GM23338 (cell line): Measurements from ENCODE around the gene ZNF805. TPM values are rescaled to one million over a fixed set of nuclear protein-coding genes. Genes with fewer than 3 reads are reported as not detected.
"Not testable (repeated sequence)": the region's sequence is repeated elsewhere in the genome, so short reads cannot be mapped to it uniquely, and the experiment has no call there.

Source experiments
- ATAC-seq: fragments of 200-7000 bp; cut with Tn5 transposase; 3 replicates; pipeline ENCODE4 v1.9.1; 2020
- DNase-seq: peaks from one replicate; pipeline ENCODE4 v3.0.0-alpha.2; 2015; ENCODE audit warnings: low spot score
- H2AFZ ChIP-seq: fragments of 200-600 bp; sonication (generic); 2 replicates; pipeline ENCODE4 v1.8.0; 2016; ENCODE audit warnings: antibody characterized with exemption, mild to moderate bottlenecking, moderate library complexity
- H3F3A ChIP-seq: fragments of 200-600 bp; sonication (generic); replicated peaks from 2 replicates; pipeline ENCODE4 v1.8.0; 2017; ENCODE audit warnings: antibody characterized with exemption, mixed run types, low read depth
- H3K27ac ChIP-seq: fragments of 200-600 bp; sonication (generic); 2 replicates; pipeline ENCODE4 v1.6.1; 2016; ENCODE audit warnings: low read depth
- H3K27me3 ChIP-seq: fragments of 200-600 bp; sonication (generic); 2 replicates; pipeline ENCODE4 v1.8.0; 2016; ENCODE audit warnings: mild to moderate bottlenecking, mixed run types, moderate library complexity; ENCODE audit not compliant: insufficient read depth
- H3K36me3 ChIP-seq: fragments of 200-600 bp; sonication (generic); 2 replicates; pipeline ENCODE4 v1.8.0; 2016; ENCODE audit warnings: mild to moderate bottlenecking; ENCODE audit not compliant: insufficient read depth
- H3K4me1 ChIP-seq: fragments of 200-600 bp; sonication (generic); 2 replicates; pipeline ENCODE4 v1.8.0; 2016; ENCODE audit warnings: mild to moderate bottlenecking, moderate library complexity; ENCODE audit not compliant: insufficient read depth
- H3K4me2 ChIP-seq: fragments of 200-600 bp; sonication (generic); 2 replicates; pipeline ENCODE4 v1.7.1; 2017; ENCODE audit warnings: mixed run types
- H3K4me3 ChIP-seq: fragments of 200-600 bp; sonication (generic); 2 replicates; pipeline ENCODE4 v1.6.1; 2016; ENCODE audit warnings: mixed run types
- H3K79me2 ChIP-seq: fragments of 200-600 bp; sonication (generic); replicated peaks from 2 replicates; pipeline ENCODE4 v1.8.0; 2017; ENCODE audit warnings: mild to moderate bottlenecking; ENCODE audit not compliant: insufficient read depth
- H3K9me2 ChIP-seq: fragments of 200-600 bp; sonication (generic); 2 replicates; pipeline ENCODE4 v1.8.0; 2017; ENCODE audit not compliant: insufficient read depth
- H4K20me1 ChIP-seq: fragments of 200-600 bp; sonication (generic); replicated peaks from 2 replicates; pipeline ENCODE4 v1.8.0; 2017; ENCODE audit warnings: mild to moderate bottlenecking; ENCODE audit not compliant: insufficient read depth
- H3K27ac Mint-ChIP-seq: 2 replicates; pipeline ENCODE4 v1.8.0; 2020; ENCODE audit warnings: inconsistent platforms, mild to moderate bottlenecking, moderate library complexity, mixed read lengths
- H3K27me3 Mint-ChIP-seq: 3 replicates; pipeline ENCODE4 v1.8.0; 2022; ENCODE audit warnings: low read depth, mild to moderate bottlenecking, moderate library complexity, mixed read lengths, inconsistent platforms; ENCODE audit not compliant: insufficient read depth, poor library complexity
- H3K36me3 Mint-ChIP-seq: 3 replicates; pipeline ENCODE4 v1.8.0; 2021; ENCODE audit warnings: low read depth, mild to moderate bottlenecking, inconsistent platforms, moderate library complexity, mixed read lengths
- H3K4me1 Mint-ChIP-seq: 3 replicates; pipeline ENCODE4 v1.8.0; 2020; ENCODE audit warnings: mild to moderate bottlenecking, inconsistent platforms, mixed read lengths
- H3K4me3 Mint-ChIP-seq: 3 replicates; pipeline ENCODE4 v1.8.0; 2021; ENCODE audit warnings: moderate library complexity, mild to moderate bottlenecking, inconsistent platforms, mixed read lengths
- H3K9me3 Mint-ChIP-seq: 3 replicates; pipeline ENCODE4 v1.8.0; 2020; ENCODE audit warnings: moderate library complexity, mild to moderate bottlenecking, inconsistent platforms, mixed read lengths
- CREB1 ChIP-seq: fragments of 250-450 bp; sonication (Bioruptor Pico); IDR thresholded peaks from 2 replicates; pipeline ENCODE4 v1.5.0; 2020; ENCODE audit warnings: low read depth, mild to moderate bottlenecking, moderate library complexity
- EZH2 ChIP-seq: fragments of 200-600 bp; sonication (generic); IDR thresholded peaks from one replicate; pipeline ENCODE4 v1.8.0; 2017; ENCODE audit warnings: antibody characterized with exemption, mild to moderate bottlenecking, low read depth; ENCODE audit not compliant: unreplicated experiment
- EZH2phosphoT487 ChIP-seq: fragments of 200-600 bp; sonication (generic); IDR thresholded peaks from one replicate; pipeline ENCODE4 v1.8.1; 2018; ENCODE audit warnings: antibody characterized with exemption; ENCODE audit not compliant: unreplicated experiment
- JUNB ChIP-seq: IDR thresholded peaks from one replicate; pipeline ENCODE4 v1.6.1; 2016; ENCODE audit warnings: antibody characterized with exemption; ENCODE audit not compliant: unreplicated experiment
- NANOG ChIP-seq: IDR thresholded peaks from 2 replicates; pipeline ENCODE4 v1.6.1; 2016; ENCODE audit warnings: antibody characterized with exemption, borderline replicate concordance
- POLR2AphosphoS5 ChIP-seq: IDR thresholded peaks from 2 replicates; pipeline ENCODE4 v1.6.1; 2016; ENCODE audit warnings: antibody characterized with exemption, low read depth
- STAT1 ChIP-seq: IDR thresholded peaks from one replicate; pipeline ENCODE4 v1.6.1; 2016; ENCODE audit warnings: antibody characterized with exemption; ENCODE audit not compliant: unreplicated experiment
- ZNF114 ChIP-seq: fragments of 250-450 bp; sonication (Bioruptor Pico); IDR thresholded peaks from 2 replicates; pipeline ENCODE4 v1.5.0; 2020; ENCODE audit warnings: mild to moderate bottlenecking, moderate library complexity
- ZNF331 ChIP-seq: fragments of 250-450 bp; sonication (Bioruptor Pico); IDR thresholded peaks from 2 replicates; pipeline ENCODE4 v1.5.0; 2020; ENCODE audit warnings: low read depth, mild to moderate bottlenecking, moderate library complexity
- polyA plus RNA-seq: library from polyadenylated mRNA; unstranded; fragments of >200 nt; fragmentation: Nextera tagmentation; extraction: Ambion mirVana; gene quantifications from 2 replicates; pipeline ENCODE4 v1.2.1, GENCODE V29; 2016
- total RNA-seq: library from RNA; depleted of rRNA; stranded (reverse); fragments of >200 nt; shearing (Covaris generic); gene quantifications from 2 replicates; pipeline ENCODE4 v1.2.3, GENCODE V29; 2014
- TF ChIP-seq, protein P1 (sequence below): IDR thresholded peaks from one replicate; pipeline ENCODE4 v1.6.1; 2018; ENCODE audit warnings: antibody characterized with exemption; ENCODE audit not compliant: unreplicated experiment
- TF ChIP-seq, protein P2 (sequence below), 2 experiments: fragments of 200-600 bp in 1 of 2; sonication (generic) in 1 of 2; conservative IDR thresholded peaks; 2 replicates each; pipeline versions ENCODE4 v1.5.1 to v1.6.1; 2016 to 2017; ENCODE audit warnings: antibody characterized with exemption in 2 of 2, low read depth in 2 of 2, mild to moderate bottlenecking in 2 of 2, moderate library complexity in 1 of 2
- TF ChIP-seq, protein P3 (sequence below): fragments of 250-450 bp; sonication (Bioruptor Pico); IDR thresholded peaks from 2 replicates; pipeline ENCODE4 v1.5.0; 2020; ENCODE audit warnings: mild to moderate bottlenecking, moderate library complexity

Gene ZNF805
- total and polyA plus RNA-seq, 2 experiments from 2014 or later, result 1.7 to 19.0 TPM

DNA sequence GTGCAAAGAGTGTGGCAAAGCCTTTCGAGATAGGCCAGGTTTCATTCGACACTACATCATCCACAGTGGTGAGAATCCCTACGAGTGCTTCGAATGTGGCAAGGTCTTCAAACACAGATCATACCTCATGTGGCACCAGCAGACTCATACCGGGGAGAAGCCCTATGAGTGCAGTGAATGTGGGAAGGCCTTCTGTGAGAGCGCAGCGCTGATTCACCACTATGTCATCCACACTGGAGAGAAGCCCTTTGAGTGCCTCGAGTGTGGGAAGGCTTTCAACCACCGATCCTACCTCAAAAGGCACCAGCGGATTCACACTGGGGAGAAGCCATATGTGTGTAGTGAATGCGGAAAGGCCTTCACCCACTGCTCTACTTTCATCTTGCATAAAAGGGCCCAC lies 13.3 kb downstream of the ZNF805 start:
- H4K20me1 ChIP-seq, H3K9me2 ChIP-seq, H3K79me2 ChIP-seq, H3K4me1 ChIP-seq, H3K27ac Mint-ChIP-seq, H3K27ac ChIP-seq, DNase-seq, H3K4me2 ChIP-seq, H3K4me3 Mint-ChIP-seq, H3F3A ChIP-seq, H2AFZ ChIP-seq, H3K4me1 Mint-ChIP-seq, H3K9me3 Mint-ChIP-seq, H3K27me3 Mint-ChIP-seq, ATAC-seq, H3K27me3 ChIP-seq, H3K4me3 ChIP-seq: not testable (repeated sequence)
- H3K36me3 ChIP-seq, result peaks cover 18% of the 10 kb centered on the region
- H3K36me3 Mint-ChIP-seq, result peaks cover 26% of the 10 kb centered on the region

DNA sequence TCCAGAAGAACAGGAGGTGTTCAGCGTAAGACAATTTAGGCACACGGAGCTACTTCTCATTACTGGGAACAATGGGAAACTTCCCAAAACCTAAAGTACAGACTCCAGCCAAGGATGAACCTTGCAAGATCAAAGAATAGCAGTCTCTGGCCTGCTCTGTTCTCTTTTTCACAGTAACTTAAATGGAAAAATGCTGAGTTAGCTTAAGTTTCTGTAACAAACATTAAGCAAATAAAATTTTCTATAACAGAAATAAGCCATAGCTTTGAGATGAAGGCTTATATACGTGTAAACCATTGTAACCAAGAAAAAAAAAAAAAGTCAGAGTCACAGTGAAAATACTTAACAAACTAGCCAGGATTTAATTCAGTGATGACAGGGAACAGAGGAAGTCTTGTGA lies 21.6 kb downstream of the ZNF805 start:
- Mint-ChIP-seq H3K9me3 (no peaks in the 10 kb centered on the region), H3K4me1 (peaks cover 15% of the 10 kb centered on the region), H3K36me3 (no peaks in the 10 kb centered on the region), H3K27me3 (no peaks in the 10 kb centered on the region), H3K27ac (no peak overlapping the region), H3K4me3 (no peak overlapping the region)
- Histone ChIP-seq H3K27me3 (no peaks in the 10 kb centered on the region), H3K4me1 (peaks cover 10% of the 10 kb centered on the region; the same call in 1 of the 2 replicates), H3K36me3 (no peaks in the 10 kb centered on the region), H4K20me1 (no peaks in the 10 kb centered on the region; the same call in 1 of the 2 replicates), H3F3A (no peaks in the 10 kb centered on the region), H2AFZ (no peak overlapping the region), H3K9me2 (no peaks in the 10 kb centered on the region), H3K27ac (no peak overlapping the region), H3K4me2 (no peak overlapping the region), H3K4me3 (no peak overlapping the region), H3K79me2 (no peaks in the 10 kb centered on the region)
- no peak for ATAC-seq
- no peak for DNase-seq
- TF ChIP-seq ZNF114 (no peak), POLR2AphosphoS5 (no peak), JUNB (no peak), EZH2phosphoT487 (no peak), EZH2 (no peak), STAT1 (no peak), ZNF331 (CRISPR knock-in tag) (no peak), NANOG (no peak), CREB1 (CRISPR knock-in tag) (no peak)
- TF ChIP-seq, protein P1, sequence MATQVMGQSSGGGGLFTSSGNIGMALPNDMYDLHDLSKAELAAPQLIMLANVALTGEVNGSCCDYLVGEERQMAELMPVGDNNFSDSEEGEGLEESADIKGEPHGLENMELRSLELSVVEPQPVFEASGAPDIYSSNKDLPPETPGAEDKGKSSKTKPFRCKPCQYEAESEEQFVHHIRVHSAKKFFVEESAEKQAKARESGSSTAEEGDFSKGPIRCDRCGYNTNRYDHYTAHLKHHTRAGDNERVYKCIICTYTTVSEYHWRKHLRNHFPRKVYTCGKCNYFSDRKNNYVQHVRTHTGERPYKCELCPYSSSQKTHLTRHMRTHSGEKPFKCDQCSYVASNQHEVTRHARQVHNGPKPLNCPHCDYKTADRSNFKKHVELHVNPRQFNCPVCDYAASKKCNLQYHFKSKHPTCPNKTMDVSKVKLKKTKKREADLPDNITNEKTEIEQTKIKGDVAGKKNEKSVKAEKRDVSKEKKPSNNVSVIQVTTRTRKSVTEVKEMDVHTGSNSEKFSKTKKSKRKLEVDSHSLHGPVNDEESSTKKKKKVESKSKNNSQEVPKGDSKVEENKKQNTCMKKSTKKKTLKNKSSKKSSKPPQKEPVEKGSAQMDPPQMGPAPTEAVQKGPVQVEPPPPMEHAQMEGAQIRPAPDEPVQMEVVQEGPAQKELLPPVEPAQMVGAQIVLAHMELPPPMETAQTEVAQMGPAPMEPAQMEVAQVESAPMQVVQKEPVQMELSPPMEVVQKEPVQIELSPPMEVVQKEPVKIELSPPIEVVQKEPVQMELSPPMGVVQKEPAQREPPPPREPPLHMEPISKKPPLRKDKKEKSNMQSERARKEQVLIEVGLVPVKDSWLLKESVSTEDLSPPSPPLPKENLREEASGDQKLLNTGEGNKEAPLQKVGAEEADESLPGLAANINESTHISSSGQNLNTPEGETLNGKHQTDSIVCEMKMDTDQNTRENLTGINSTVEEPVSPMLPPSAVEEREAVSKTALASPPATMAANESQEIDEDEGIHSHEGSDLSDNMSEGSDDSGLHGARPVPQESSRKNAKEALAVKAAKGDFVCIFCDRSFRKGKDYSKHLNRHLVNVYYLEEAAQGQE, result no peak
- TF ChIP-seq, protein P2, sequence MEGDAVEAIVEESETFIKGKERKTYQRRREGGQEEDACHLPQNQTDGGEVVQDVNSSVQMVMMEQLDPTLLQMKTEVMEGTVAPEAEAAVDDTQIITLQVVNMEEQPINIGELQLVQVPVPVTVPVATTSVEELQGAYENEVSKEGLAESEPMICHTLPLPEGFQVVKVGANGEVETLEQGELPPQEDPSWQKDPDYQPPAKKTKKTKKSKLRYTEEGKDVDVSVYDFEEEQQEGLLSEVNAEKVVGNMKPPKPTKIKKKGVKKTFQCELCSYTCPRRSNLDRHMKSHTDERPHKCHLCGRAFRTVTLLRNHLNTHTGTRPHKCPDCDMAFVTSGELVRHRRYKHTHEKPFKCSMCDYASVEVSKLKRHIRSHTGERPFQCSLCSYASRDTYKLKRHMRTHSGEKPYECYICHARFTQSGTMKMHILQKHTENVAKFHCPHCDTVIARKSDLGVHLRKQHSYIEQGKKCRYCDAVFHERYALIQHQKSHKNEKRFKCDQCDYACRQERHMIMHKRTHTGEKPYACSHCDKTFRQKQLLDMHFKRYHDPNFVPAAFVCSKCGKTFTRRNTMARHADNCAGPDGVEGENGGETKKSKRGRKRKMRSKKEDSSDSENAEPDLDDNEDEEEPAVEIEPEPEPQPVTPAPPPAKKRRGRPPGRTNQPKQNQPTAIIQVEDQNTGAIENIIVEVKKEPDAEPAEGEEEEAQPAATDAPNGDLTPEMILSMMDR (conservative IDR thresholded peaks at IDR 0.05; ENCODE audit: low read depth in 2 of 2), result no peak
- TF ChIP-seq, protein P3, sequence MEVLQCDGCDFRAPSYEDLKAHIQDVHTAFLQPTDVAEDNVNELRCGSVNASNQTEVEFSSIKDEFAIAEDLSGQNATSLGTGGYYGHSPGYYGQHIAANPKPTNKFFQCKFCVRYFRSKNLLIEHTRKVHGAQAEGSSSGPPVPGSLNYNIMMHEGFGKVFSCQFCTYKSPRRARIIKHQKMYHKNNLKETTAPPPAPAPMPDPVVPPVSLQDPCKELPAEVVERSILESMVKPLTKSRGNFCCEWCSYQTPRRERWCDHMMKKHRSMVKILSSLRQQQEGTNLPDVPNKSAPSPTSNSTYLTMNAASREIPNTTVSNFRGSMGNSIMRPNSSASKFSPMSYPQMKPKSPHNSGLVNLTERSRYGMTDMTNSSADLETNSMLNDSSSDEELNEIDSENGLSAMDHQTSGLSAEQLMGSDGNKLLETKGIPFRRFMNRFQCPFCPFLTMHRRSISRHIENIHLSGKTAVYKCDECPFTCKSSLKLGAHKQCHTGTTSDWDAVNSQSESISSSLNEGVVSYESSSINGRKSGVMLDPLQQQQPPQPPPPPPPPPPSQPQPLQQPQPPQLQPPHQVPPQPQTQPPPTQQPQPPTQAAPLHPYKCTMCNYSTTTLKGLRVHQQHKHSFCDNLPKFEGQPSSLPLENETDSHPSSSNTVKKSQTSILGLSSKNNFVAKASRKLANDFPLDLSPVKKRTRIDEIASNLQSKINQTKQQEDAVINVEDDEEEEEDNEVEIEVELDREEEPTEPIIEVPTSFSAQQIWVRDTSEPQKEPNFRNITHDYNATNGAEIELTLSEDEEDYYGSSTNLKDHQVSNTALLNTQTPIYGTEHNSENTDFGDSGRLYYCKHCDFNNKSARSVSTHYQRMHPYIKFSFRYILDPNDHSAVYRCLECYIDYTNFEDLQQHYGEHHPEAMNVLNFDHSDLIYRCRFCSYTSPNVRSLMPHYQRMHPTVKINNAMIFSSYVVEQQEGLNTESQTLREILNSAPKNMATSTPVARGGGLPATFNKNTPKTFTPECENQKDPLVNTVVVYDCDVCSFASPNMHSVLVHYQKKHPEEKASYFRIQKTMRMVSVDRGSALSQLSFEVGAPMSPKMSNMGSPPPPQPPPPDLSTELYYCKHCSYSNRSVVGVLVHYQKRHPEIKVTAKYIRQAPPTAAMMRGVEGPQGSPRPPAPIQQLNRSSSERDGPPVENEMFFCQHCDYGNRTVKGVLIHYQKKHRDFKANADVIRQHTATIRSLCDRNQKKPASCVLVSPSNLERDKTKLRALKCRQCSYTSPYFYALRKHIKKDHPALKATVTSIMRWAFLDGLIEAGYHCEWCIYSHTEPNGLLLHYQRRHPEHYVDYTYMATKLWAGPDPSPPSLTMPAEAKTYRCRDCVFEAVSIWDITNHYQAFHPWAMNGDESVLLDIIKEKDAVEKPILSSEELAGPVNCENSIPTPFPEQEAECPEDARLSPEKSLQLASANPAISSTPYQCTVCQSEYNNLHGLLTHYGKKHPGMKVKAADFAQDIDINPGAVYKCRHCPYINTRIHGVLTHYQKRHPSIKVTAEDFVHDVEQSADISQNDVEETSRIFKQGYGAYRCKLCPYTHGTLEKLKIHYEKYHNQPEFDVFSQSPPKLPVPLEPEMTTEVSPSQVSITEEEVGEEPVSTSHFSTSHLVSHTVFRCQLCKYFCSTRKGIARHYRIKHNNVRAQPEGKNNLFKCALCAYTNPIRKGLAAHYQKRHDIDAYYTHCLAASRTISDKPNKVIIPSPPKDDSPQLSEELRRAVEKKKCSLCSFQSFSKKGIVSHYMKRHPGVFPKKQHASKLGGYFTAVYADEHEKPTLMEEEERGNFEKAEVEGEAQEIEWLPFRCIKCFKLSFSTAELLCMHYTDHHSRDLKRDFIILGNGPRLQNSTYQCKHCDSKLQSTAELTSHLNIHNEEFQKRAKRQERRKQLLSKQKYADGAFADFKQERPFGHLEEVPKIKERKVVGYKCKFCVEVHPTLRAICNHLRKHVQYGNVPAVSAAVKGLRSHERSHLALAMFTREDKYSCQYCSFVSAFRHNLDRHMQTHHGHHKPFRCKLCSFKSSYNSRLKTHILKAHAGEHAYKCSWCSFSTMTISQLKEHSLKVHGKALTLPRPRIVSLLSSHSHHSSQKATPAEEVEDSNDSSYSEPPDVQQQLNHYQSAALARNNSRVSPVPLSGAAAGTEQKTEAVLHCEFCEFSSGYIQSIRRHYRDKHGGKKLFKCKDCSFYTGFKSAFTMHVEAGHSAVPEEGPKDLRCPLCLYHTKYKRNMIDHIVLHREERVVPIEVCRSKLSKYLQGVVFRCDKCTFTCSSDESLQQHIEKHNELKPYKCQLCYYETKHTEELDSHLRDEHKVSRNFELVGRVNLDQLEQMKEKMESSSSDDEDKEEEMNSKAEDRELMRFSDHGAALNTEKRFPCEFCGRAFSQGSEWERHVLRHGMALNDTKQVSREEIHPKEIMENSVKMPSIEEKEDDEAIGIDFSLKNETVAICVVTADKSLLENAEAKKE, result no peak
